GM18909 (cell line): ENCODE data around the gene PUS1.
"Not testable (repeated sequence)": the region's sequence is repeated elsewhere in the genome, so short reads cannot be mapped to it uniquely, and the experiment has no call there.

Source experiments
- ATAC-seq: cut with Tn5 transposase; IDR thresholded peaks from one replicate; pipeline ENCODE4 v1.9.1; 2021; ENCODE audit warnings: mild to moderate bottlenecking; ENCODE audit not compliant: unreplicated experiment, poor library complexity

The PUS1 gene

DNA sequence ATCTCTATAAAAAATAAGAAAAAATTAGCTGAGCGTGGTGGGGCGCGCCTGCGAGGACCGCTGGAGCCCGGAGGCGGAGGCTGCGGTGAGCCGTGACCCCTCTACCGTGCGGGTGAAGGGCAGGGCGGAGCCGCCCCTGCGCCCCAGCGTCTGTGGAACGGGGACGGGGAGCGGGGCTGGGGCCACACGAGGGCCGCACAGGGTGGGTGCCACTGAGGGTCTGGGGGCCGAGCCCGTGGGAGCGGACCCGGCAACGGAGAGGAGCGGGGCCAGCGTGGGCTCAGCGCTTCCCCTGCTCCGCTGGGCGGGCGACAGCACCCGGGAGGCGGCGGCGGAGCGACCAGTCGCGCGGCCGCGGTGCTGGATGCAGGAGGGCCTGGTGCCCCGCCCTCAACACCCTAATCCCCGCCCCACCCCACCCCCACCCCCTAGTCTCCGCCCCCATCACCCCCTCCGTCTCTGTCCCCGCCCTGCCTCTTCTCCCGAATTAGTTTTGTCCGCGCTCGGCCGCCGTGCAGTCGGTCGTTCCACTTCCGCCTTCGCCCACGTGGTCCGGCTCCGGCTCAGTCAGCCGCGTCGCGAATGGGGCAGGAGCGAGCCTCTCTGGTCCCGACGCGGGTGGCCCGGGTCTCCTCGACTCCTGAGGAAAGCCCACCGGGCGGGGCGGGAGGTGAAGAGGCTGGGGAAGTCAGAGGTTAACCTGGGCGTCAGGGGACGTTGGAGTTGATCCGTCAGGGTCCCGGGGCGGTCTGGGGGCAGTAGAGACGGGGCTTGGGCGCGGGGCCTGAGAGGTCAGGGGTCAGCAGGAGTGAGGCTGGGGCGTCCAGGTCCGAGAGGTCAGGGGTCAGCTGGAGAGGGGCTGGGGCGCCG lies at the start of gene PUS1:
PUS1 (plus strand) TSS at position 566 of the 870 bp plus-strand sequence. CDS start 447 bp downstream, outside the sequence.
- peak; percentile 75 for ATAC-seq

DNA sequence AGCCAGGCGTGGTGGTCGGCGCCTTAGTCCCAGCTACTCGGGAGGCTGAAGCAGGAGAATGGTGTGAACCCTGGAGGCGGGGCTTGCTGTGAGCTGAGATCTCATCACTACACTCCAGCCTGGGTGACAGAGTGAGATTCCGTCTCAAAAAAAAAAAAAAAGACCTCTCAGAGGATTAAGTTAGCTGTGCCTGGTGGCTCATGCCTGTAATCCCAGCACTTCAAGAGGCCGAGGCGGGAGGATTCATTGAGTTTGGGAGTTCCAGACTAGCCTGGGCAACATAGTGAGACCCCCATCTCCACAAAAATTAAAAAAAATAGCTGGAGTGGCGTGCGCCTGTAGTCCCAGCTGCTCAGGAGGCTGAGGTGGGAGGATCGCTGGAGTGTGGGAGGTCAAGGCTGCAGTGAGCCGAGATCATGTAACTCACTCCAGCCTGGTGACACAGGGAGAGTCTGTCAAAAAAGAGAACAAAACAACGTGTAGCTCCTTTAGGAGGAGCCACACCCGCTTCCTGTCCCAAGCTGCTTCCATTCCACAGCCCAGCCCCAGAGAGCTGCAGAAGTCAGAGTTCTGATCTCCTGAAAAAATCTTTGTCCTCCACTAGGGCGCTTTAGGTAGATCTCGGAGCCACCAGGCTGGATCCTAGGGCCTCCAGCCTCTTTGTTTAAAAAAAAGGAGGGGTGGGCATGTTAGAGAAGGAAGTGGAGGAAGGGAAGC lies 46.1 kb upstream of the PUS1 start:
- ATAC-seq: no peak

DNA sequence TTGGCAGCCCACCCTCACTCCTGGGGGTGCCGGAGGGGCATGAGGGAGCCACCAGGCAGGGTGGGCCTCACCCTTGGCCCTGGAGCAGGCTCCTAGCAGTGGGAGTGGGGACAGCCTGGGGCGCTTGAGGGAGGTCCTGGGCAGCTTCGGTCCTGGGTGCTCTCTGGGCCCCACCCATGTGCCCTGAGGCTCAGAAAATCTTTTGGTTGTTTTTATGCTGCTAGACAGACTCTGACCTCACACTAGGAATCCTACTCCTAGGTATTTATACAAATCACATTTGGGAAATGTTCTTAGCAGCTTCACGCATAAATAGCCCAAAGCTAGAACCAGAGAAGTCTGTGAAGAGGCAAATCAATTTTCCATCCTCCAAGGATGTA lies 45.6 kb upstream of the PUS1 start:
- no peak for ATAC-seq

DNA sequence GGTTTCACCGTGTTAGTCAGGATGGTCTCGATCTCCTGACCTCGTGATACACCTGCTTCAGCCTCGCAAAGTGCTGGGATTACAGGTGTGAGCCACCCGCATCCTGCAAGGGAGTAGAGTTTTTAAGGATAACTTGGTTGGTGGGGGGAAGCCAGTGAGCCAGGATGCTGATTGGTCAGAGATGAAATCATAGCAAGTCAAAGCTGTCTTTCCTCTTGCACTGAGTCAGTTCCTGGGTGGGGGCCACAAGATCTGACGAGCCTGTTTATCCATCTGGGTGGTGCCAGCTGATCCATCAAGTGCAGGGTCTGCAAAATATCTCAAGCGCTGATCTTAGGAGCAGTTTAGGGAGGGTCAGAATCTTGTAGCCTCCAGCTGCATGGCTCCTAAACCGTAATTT lies 44.0 kb upstream of the PUS1 start:
- ATAC-seq: not testable (repeated sequence)

DNA sequence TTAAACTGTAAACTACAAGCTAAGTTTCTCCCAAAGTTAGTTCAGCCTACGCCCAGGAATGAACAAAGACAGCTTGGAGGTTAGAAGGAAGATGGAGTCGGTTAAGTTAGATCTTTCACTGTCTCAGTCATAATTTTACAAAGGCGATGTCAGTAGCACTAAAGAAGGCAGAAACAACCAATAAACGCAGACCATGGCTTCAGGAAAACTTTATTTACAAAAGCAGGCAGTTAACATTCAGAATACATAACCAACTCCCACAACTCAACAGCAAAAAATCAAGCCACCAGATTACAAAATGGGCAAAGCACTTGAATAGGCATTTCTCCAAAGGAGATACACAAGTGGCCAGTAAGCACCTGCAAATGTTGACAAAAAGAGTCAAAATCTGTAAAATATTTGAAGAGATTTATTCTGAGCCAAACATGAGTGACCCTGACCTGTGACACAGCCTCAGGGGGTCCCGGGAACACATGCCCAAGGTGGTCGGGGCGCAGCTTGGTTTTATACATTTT lies 43.5 kb upstream of the PUS1 start:
- ATAC-seq: no peak

DNA sequence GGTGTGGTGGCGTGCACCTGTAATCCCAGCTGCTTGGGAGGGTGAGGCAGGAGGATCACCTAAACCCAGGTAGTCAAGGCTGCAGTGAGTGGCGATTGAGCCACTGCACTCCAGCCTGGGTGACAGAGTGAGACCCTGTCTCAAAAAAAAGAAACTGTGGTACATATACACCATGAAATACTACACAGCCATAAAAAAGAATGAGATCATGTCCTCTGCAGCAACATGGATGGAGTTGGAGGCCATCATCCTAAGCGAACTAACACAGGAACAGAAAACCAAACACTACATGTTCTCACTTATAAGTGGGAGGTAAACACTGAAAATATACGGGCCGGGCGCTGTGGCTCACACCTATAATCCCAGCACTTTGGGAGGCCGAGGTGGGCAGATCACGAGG lies 37.4 kb upstream of the PUS1 start:
- not testable (repeated sequence) for ATAC-seq

DNA sequence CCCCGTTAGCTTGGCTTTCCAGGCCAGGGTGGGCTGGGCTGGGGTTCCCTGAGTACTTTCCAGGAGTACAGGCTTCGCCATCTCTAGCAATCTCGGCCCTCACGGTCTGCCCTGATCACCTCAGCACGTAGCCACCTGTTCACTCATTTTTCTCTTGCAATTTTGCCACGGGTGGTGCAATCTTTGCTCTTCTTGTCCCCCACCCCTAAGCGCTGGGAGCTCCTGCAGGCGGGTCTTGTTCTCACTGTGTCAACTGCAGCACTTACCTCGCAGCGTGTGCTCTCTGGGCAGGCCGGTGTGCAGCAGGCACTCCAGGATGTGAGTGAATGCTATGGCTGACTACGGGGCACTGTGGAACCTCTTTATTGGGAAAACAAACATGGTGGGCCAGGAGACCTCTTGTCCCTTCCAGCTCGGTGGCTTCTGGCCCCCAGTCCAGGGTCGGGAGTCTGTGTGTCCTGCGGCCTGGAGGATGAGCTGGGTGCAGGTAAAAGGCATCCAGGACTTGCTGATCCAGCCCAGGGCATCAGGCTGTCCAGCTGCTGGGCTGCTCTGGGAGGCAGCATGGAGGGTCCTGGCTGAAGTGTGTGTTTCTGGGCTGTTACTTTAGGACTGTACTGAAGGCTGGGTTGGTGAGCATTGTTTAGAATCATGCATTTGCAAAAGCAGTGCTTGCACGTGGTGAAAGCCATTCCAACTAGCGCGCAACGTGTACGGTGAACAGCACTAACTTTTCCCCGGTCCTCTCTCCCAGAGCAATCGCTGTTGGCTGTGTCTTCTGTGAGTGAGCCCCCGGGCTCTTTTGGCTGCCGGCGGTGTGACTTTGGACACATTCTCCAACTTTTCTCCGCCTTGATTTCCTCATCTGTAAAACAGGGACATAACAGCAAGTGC lies 36.1 kb upstream of the PUS1 start:
- no peak for ATAC-seq

DNA sequence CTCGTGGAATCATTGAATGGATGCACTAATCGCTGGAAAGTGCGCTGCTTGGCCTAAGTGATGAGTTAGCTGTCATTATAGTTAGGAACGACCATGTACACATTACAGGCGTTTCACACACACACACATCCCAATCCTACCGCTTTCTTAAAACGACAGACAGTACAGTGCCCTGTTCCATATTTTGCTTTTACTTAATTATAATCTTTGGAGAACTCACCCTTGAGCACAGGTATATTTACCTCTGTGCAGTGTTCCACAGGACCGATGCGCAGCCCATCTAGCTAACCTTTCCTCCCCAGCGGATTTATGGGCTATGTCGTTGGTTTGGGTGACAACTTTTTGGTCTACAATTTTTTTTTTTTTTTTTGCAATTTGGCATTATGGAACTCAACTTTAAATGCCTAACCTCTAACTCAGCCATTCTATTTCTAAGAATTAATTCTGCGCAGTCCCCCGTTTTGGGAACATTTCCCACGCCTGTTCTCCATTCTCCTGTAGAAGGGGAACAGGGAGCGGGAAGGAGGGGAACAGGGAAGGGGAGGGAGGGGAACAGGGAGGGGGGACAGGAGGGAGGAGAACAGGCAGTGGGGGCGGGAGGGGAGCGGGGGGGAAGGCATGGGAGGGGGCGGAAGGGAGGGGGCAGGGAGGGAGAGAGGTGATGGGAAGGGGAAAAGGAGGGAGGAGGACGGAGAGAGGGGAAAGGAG lies 35.3 kb upstream of the PUS1 start:
- no peak for ATAC-seq

DNA sequence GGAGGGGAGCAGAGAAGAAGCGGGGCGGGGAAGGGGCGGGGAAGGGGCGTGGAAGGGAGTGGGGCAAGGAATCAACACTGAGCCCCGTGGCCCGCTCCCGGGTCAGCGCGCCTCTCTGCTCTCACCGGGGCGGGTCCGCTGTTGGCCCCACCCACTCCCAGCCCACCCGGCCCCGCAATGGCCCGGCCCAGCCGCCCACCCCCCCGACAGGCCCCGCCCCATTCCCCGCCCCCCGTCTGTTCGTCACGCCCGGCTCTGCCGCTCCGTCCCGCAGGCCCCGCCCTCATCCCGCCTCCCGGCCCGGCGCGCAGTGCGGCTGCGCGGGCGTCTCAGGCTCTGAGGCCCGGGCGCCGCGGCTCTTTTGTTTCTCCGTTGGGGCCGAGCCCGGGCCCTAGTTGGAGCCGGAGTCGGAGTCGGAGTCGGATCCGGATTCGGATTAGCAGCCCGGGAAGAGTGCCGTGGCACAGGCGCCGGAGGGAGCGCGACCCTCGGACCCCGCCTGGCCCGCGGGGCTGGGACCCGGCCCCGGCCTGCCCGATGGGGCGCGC lies 34.7 kb upstream of the PUS1 start, which contains the start of gene ULK1:
ULK1 (plus strand) TSS at position 310 of the 548 bp plus-strand sequence. CDS start 380 bp downstream, outside the sequence.
- peak; percentile 85 for ATAC-seq

DNA sequence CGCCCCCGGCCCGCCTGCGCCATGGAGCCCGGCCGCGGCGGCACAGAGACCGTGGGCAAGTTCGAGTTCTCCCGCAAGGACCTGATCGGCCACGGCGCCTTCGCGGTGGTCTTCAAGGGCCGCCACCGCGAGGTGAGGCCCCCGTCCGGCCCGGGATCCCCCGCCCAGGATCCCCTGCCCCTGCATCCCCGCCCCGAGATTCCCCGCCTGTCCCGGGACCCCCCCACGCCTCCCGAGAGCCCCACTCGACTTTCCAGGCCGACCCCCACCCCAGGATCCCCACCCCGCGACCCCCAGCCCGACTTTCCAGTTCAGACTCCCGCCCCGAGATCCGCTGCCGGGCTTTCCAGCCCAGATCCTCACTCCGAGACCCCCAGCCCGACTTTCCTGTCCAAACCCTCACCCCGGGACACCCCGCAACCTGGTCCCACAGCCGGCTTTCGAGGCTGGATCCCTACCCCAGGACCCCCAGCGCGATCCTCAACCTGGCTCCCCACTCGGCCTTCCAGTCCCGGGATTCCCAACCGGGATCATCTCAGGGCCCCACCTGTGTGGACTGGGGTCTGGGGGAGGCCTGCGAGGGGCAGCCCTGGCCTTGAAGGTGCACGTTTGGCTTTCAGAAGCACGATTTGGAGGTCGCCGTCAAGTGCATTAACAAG lies 34.0 kb upstream of the PUS1 start:
- peak; percentile 8 for ATAC-seq

DNA sequence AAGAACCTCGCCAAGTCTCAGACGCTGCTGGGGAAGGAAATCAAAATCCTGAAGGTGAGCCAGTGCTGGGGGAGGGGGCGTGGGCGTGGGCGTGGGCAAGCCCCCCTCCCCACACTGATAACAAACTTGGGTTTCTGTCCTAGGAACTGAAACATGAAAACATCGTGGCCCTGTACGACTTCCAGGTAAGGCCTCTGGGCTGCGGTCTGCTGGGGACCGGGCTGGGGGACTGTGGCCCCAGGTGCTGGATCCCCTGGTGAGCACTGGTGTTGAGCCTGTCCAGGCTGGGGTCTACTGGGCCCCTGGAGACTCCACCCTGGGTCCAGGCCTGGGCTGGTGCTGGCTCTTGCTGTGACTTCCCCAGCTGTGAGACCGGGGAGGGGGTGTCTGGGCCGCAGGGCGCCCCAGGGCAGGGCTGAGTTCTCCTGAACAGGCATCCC lies 33.4 kb upstream of the PUS1 start:
- peak; percentile 7 for ATAC-seq

DNA sequence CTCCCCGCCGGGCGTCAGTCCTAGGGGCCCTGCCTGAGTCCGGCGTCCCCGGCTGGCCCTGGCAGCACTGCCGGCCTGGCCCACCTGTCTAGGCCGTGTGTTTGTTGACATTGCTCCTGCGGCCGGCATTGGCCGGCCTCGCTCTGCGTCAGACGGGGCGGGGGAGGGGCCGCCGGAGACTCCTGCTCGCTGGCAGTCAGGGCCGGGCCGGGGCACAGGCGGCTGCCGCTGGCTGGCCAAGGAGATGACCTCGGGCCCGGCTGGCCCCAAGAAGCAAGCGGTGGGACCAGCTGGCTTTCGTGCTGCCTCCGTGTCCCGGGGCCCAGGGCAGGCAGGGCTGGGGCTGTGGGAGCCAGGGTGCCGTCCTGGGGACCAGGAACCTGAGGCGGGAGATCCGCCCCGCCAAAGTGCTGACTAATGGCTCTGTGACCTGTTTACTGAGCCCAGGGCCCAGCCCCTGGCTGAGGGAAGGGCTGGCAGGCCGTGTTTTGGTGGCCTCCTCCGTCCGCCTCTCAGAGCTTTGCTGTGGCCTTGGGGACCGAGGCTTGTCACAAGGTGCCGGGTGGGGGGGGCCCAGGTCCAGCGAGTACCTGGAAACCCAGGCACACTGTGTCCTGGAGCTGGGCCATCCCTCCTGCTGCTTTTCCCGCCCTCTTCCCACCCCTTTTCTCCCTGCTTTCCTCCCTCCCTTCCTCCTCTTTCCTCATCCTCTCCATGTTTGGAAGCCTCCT lies 32.8 kb upstream of the PUS1 start:
- peak; percentile 59 for ATAC-seq

DNA sequence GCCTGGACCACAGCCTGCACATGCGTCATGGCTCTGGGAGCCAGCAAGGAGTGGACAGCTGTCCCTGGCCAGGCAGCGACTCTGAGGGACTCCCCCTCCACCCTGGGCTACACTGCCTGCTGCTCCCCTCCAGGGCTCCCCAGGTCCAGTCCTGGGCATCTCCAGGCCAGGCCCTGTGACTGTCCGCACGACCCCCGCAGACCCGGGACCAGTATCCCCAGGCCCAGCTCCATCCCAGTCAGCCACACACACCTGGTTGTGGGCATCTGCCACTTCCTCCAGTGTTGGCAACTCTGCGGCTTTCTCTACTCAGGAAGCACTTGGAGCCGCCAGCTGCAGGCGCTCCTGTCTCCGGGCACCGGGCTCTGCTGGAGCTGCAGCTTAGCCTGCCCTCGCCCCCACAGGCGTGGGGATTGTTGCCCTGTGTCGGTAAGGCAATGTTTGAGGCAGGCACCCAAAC lies 32.2 kb upstream of the PUS1 start:
- no peak for ATAC-seq

DNA sequence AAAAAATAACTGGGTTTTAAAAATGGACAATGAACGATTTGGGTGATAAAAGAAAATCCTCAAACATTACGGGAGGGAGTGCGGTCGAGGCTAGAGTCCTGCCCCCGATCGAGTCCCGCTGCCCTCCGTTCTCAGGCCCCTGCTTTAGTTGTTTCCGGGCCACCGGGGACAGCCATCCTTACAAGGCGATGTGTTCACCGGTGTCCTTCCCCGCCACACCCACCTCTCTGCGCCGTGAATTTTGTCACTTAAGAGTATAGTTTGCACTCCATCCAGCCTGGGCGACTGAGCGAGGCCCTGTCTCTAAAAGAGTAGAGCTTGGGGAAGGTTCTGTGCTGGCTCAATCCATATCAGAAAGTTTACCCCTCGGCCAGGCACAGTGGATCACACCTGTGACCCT lies 31.8 kb upstream of the PUS1 start:
- no peak for ATAC-seq

DNA sequence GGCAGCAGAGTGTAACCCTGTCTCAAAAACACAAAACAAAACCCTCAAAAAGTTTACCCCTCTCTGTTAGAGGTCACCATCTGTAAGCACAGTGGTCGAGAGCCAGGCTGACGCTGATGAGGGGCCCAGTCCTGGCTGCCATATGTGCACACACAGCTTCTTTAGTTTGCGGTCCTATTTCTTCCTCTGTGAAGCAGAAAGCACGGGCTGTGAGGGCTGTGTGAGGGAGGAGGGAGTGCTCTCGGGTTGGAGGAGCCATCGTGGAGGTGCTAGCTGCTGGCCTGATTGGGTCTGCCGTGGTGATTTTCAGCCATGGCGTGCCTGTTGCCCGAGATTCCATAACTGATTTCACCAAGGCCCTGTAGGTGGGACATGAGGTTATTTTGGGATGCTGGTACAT lies 31.2 kb upstream of the PUS1 start:
- no peak for ATAC-seq

DNA sequence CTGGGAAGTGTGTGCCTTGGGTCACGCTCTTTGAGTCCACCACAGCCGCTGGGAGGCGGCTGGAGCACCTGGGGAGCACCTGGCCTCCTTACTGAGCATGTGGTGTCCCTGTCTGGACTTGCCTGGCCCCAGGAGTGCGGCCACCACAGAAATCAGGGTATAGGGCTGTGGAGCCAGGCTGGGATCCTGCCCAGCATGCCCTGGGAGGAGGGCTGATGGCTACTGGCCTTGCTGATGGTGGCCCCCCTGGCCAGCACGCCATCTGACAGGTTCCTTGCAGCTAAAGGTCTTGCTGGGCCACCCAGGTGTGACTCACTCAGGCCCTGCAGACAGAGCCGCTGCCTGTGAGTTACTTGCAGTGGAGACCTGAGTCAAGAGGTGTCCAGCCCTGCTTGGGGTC lies 28.7 kb upstream of the PUS1 start:
- no peak for ATAC-seq

DNA sequence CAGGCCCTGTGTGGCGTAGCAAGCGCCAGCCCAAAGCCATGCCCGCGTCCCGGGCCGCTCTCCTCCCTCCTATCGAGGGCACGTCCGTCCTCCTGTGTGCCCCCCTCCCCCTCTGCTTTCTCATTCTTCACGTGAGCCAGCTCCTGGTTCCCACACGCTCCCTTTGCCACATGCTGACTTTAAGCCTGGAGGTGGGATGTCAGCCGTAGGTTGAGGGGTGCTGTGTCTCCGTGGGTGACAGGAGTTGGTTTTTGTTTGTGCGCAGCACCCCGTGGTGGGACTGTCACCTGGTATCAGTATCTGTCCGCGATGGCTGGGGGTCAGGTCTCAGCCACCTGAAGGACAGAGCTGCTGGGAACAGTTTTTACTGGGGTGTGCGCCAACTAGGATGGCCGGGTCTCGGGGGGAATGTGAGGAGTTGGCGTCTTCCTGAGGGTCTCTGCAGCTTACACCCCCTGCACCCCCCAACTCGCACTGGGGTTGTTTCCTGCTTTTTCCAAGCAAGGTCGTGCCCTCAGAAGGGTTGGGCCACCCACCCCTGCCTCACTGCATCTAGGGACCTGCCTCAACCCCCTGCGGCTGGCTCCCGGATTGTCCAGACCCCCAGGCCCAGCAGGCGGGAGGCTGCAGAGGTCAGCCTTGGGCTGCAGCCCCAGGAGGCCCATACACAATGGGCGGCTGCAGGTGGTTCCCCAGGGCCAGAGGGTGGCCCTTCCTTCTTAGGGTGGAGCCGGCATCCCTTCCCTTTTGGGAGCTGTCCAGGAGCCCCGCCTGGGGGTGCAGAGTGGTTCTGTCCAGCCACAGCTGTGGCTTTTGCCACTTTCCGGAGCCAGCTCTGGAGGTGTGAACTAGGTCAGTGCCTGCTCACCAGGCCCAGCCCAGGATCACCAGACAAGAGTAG lies 27.4 kb upstream of the PUS1 start:
- ATAC-seq: no peak
